Adrenal gland (tissue), 5 donors: ENCODE data around the gene ATXN3L.

Source experiments
- CTCF ChIP-seq, 6 experiments: fragments of 450-650 bp in 4 of 6; fragments of 200-600 bp in 2 of 6; sonication (generic) in 1 of 6; IDR thresholded peaks; 1 replicate in 5 of 6; 2 replicates in 1 of 6; pipeline versions ENCODE4 v1.5.1 to v1.8.0; 2016 to 2021; ENCODE audit warnings: antibody characterized with exemption in 6 of 6, mild to moderate bottlenecking in 2 of 6, moderate library complexity in 1 of 6
- POLR2A ChIP-seq, 2 donors: fragments of 450-650 bp; IDR thresholded peaks; one replicate each; pipeline ENCODE4 v1.6.1; 2017; ENCODE audit warnings: antibody characterized with exemption in 2 of 2, mild to moderate bottlenecking in 2 of 2, moderate library complexity in 1 of 2
- donor health status: DM: no; HTN: no; CAD: no.

- no peak for TF ChIP-seq CTCF (IDR thresholded peaks at IDR 0.05)
- TF ChIP-seq POLR2A (IDR thresholded peaks at IDR 0.05), result no peak
Measured at GRCh38 chrX:13275031-13275430, 44.8 kb downstream of the ATXN3L start.
